IPS DF 4.7 (cell line): ENCODE results near the gene CSF1R.

Source experiments
- DNase-seq: peaks from one replicate; pipeline ENCODE4 v3.0.0-alpha.2; 2013; ENCODE audit warnings: low spot score; ENCODE audit errors: extremely low read depth

CSF1R gene

GRCh38 chr5:150024346-150024984 is 61.9 kb downstream of the CSF1R start:
- no peak for DNase-seq

DNA sequence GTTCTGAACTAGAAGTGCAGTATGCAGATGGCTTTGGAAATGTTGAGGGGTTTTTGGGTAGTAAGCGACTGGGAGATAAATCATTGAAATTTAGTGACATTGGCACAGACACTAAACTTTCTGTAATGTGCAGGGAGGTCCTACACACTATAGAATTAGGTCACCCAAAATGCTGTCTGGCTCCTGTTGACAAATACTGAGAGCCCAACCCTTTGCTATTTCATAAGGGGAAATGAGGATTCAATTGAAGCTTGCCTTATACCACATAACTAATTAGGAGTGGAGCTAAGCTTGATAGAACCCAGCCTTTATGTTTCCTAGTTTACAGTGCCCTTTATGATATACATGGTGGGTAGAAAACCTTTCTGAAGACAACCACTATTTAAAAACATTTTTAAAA is 63.2 kb downstream of the CSF1R start:
- no peak for DNase-seq

DNA sequence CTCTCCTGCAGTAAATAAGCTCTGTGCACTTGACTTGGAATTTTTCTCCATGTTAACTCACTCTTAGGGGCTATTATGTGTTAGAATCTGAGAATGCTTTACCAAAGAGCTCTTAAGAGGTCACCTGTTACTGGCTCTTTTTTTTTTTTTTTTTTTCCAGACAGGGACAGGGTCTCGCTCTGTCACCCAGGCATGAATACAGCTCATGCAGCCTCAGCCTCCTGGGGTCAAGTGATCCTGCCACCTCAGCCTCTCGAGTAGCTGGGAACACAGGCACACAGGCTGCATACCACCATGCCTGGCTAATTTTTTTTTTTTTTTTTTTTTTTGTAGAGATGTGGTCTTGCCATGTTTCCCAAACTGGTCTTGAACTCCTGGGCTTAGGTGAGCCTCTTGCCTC is 63.7 kb downstream of the CSF1R start:
- no peak for DNase-seq

DNA sequence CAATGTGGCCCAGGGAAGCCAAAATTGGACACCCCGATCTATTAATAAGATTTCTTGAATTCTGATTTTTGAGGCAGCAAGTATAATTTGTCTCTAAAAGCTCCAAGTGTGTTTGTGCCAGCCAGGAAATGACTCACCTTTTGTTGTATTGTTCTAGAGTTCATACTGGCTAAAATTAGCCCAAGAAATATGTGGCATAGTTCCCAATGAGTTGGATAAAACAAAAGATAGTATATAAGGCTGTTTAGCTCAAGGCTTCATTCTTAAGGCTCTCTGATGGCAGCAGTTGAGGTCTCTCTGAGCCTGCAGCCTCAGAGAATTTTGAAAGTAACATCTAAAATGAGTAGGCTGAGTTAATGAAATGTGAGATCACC is 64.2 kb downstream of the CSF1R start:
- DNase-seq: no peak

GRCh38 chr5:150021491-150022157 is 64.7 kb downstream of the CSF1R start:
- DNase-seq: no peak

- DNase-seq: no peak
These were observed 66.1 kb downstream of the CSF1R start for GRCh38 chr5:150020249-150020648.

- no peak for DNase-seq
These were observed 68.9 kb downstream of the CSF1R start for GRCh38 chr5:150017226-150018005.

GRCh38 chr5:150016537-150016936 is 69.8 kb downstream of the CSF1R start:
- no peak for DNase-seq

- no peak for DNase-seq
These were observed 70.9 kb downstream of the CSF1R start for GRCh38 chr5:150015415-150015814.

DNA sequence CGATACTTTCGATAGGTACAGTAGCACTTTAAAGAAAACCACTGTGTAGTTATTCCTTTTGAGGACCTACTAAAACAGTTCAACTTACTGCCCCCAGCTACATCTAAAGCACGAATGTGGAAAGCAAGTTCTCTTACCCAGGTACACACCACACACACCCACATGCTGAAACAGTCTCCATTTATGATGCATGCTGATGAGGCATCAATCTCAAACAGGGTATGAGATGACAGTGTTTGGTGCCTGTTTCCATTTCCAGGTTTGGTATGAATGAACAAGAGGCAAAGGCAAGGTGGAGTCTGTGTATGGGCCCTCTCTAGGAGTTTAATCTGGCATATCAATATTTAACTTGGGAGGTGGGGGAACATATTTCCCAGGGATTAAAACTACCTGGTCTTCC is 71.9 kb downstream of the CSF1R start:
- DNase-seq: no peak

DNA sequence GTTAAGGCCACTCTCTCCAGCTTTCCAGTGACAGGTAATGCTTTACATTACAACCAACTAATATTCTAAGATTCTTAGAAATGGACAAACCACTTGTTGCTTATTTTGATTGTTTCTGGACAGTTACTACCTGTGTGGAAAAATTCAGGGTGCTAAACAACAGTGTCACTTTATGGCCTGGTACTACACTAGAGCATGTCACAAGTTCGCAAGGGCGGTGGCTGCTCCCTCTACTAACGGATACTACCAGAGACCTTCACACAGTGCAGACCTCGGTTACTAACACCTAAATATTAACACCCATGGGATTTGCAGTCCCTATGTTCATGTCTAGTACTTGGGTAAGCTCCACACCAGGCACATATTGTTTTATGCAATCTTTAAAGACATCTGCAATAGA is 72.4 kb downstream of the CSF1R start:
- no peak for DNase-seq

- no peak for DNase-seq
These were observed 76.5 kb downstream of the CSF1R start for GRCh38 chr5:150009671-150010387.

DNA sequence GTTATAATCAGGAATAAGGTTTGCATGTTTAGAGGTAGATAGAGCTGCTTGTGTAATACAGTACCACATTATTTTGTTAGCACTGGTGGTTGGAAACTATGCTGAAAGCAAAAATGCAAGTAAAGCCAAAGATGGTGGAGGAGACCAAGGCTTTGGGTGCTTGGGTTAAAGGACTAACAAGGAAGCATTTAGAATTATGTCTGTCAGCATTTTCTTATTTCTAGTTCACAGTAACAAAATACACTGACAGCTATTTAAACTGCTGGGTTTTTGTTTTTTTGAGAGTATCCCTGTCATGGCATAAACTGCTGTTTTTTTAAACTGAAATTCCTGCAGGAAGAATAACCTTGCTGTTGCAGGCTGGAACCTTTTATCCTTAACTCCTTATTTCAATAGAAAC is 79.3 kb downstream of the CSF1R start:
- DNase-seq: no peak

DNA sequence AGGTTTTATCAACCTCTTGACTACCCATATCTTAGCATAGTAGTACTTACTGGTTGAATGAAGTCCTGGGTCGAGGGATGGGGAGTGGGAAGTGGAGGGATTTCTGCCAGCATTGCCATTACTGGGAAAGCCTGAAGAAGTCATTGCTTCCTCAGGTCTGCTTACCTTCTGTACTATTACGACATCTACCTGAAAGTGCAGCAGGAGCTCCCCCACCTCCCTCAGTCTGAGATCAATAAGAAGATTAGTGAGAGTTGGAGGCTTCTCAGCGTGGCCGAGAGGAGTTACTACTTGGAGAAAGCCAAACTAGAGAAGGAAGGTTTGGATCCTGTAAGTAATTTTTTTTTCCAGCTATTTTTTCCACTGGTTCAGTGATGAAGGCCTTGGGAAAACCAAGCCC is 80.0 kb downstream of the CSF1R start:
- no peak for DNase-seq
